Neuronal stem cell (in vitro differentiated cells): Measurements from ENCODE around the gene P4HB.

ENCODE experiments used
- DNase-seq: peaks from one replicate; pipeline ENCODE4 v3.0.0-alpha.2; 2013; ENCODE audit warnings: low spot score
- H2AFZ ChIP-seq: one replicate; pipeline ENCODE4 v1.6.1; 2013; ENCODE audit warnings: mild to moderate bottlenecking, low read length, inconsistent platforms
- H2AK5ac ChIP-seq: 2 replicates; pipeline ENCODE4 v1.6.1; 2013; ENCODE audit warnings: low read depth, mild to moderate bottlenecking, inconsistent platforms, low read length, moderate library complexity, mixed read lengths
- H2BK120ac ChIP-seq: 2 replicates; pipeline ENCODE4 v1.6.1; 2013; ENCODE audit warnings: low read depth, mild to moderate bottlenecking, inconsistent platforms, low read length, moderate library complexity, mixed read lengths
- H2BK12ac ChIP-seq: one replicate; pipeline ENCODE4 v1.6.1; 2013; ENCODE audit warnings: low read length, inconsistent platforms
- H2BK15ac ChIP-seq: 2 replicates; pipeline ENCODE4 v1.6.1; 2013; ENCODE audit warnings: mild to moderate bottlenecking, low read length, inconsistent platforms, mixed read lengths
- H2BK5ac ChIP-seq: one replicate; pipeline ENCODE4 v1.6.1; 2013; ENCODE audit warnings: inconsistent platforms, mild to moderate bottlenecking, low read length, moderate library complexity
- H3K14ac ChIP-seq: one replicate; pipeline ENCODE4 v1.6.1; 2013; ENCODE audit warnings: low read length, inconsistent platforms
- H3K18ac ChIP-seq: 2 replicates; pipeline ENCODE4 v1.6.1; 2013; ENCODE audit warnings: low read length, inconsistent platforms
- H3K23ac ChIP-seq: 2 replicates; pipeline ENCODE4 v1.6.1; 2013; ENCODE audit warnings: low read depth, mild to moderate bottlenecking, mixed read lengths, low read length, inconsistent platforms; ENCODE audit not compliant: poor library complexity
- H3K27ac ChIP-seq: replicated peaks from 3 replicates; pipeline ENCODE4 v1.5.1; 2013; ENCODE audit warnings: low read length, inconsistent platforms
- H3K27me3 ChIP-seq, 3 experiments: 2 replicates each; pipeline ENCODE4 v1.6.1; 2013; ENCODE audit warnings: low read length in 3 of 3, mild to moderate bottlenecking in 2 of 3, inconsistent platforms in 1 of 3, low read depth in 1 of 3, mixed read lengths in 1 of 3, moderate library complexity in 1 of 3; ENCODE audit not compliant: control insufficient read depth in 3 of 3, insufficient read depth in 3 of 3
- H3K36me3 ChIP-seq, 2 donors: replicated peaks in 1 of 2; 2 replicates each; pipeline ENCODE4 v1.6.1; 2013; ENCODE audit warnings: low read length in 2 of 2; ENCODE audit not compliant: control insufficient read depth in 2 of 2, insufficient read depth in 2 of 2
- H3K4ac ChIP-seq: 2 replicates; pipeline ENCODE4 v1.6.1; 2013; ENCODE audit warnings: inconsistent platforms, mild to moderate bottlenecking, low read length, moderate library complexity
- H3K4me1 ChIP-seq, 2 donors: 1 replicate in 1 of 2; 2 replicates in 1 of 2; pipeline ENCODE4 v1.6.1; 2013; ENCODE audit warnings: low read length in 2 of 2, low read depth in 1 of 2; ENCODE audit not compliant: control insufficient read depth in 2 of 2, insufficient read depth in 1 of 2
- H3K4me2 ChIP-seq: one replicate; pipeline ENCODE4 v1.6.1; 2013; ENCODE audit warnings: mild to moderate bottlenecking, low read length, inconsistent platforms; ENCODE audit not compliant: insufficient read depth, poor library complexity, severe bottlenecking
- H3K4me3 ChIP-seq, 2 donors: 2 replicates each; pipeline ENCODE4 v1.5.1; 2013; ENCODE audit warnings: low read length in 2 of 2, mild to moderate bottlenecking in 2 of 2, inconsistent platforms in 1 of 2, moderate library complexity in 1 of 2
- H3K79me1 ChIP-seq: one replicate; pipeline ENCODE4 v1.6.1; 2013; ENCODE audit warnings: low read depth, mild to moderate bottlenecking, inconsistent platforms, low read length, moderate library complexity
- H3K9ac ChIP-seq: one replicate; pipeline ENCODE4 v1.6.1; 2013; ENCODE audit warnings: mild to moderate bottlenecking, low read depth, low read length, inconsistent platforms; ENCODE audit not compliant: poor library complexity
- H3K9me3 ChIP-seq, 2 donors: replicated peaks in 1 of 2; 2 replicates each; pipeline versions ENCODE3 to v1.6.1; 2013; ENCODE audit warnings: low read length in 2 of 2, mild to moderate bottlenecking in 2 of 2, inconsistent platforms in 1 of 2, low read depth in 1 of 2, mixed read lengths in 1 of 2, moderate library complexity in 1 of 2; ENCODE audit not compliant: control insufficient read depth in 2 of 2, insufficient read depth in 1 of 2
- H4K8ac ChIP-seq: one replicate; pipeline ENCODE4 v1.6.1; 2013; ENCODE audit warnings: low read depth, mild to moderate bottlenecking, inconsistent platforms, low read length, moderate library complexity
- H4K91ac ChIP-seq: one replicate; pipeline ENCODE4 v1.6.1; 2013; ENCODE audit warnings: low read length, low read depth, mild to moderate bottlenecking, inconsistent platforms; ENCODE audit not compliant: poor library complexity
- WGBS, 2 donors: extraction: QIAGEN DNeasy Blood & Tissue Kit; methylation state at CpG; one replicate each; pipeline ENCODE4 v1.1.7; 2013; ENCODE audit warnings: missing lambda C conversion rate in 2 of 2, mixed read lengths in 1 of 2; ENCODE audit not compliant: insufficient read length in 2 of 2, insufficient replicate concordance in 1 of 2; ENCODE audit errors: extremely low coverage in 2 of 2; 5-methylcytosine and 5-hydroxymethylcytosine counted together

The P4HB gene

GRCh38 chr17:81854974-81855774 lies 5.2 kb downstream of the P4HB start:
- H4K91ac ChIP-seq, result no peak overlapping the region
- peaks cover 8 to 9% of the 10 kb centered on the region in 2 donors for H3K4me1 ChIP-seq
- H3K9me3 ChIP-seq, result no peaks in the 10 kb centered on the region
- no peak overlapping the region for H3K18ac ChIP-seq
- H2AFZ ChIP-seq, result no peak overlapping the region
- WGBS, 2 donors, result no CpG with 5 or more reads among the region's 29 CpGs
- no peak overlapping the region for H3K4ac ChIP-seq
- peaks cover 20% of the 10 kb centered on the region for H3K79me1 ChIP-seq
- H2BK120ac ChIP-seq, result no peak overlapping the region
- H3K23ac ChIP-seq, result no peak overlapping the region
- peaks cover 48 to 86% of the 10 kb centered on the region in 2 donors for H3K36me3 ChIP-seq
- no peak overlapping the region for H2BK15ac ChIP-seq
- no peak overlapping the region for H2BK5ac ChIP-seq
- no peak overlapping the region for H4K8ac ChIP-seq
- no peak for DNase-seq
- H3K4me3 ChIP-seq, result no peak overlapping the region
- no peak overlapping the region for H3K27ac ChIP-seq
- no peak overlapping the region for H2AK5ac ChIP-seq
- H3K27me3 ChIP-seq, result no peaks in the 10 kb centered on the region
- no peak overlapping the region for H3K4me2 ChIP-seq
- no peak overlapping the region for H3K14ac ChIP-seq
- no peak overlapping the region for H3K9ac ChIP-seq
- H2BK12ac ChIP-seq, result no peak overlapping the region

- H3K4me3 ChIP-seq, result no peak overlapping the region
- no peak overlapping the region for H4K8ac ChIP-seq
- H2AFZ ChIP-seq, result no peak overlapping the region
- H3K36me3 ChIP-seq, result peaks cover 43 to 75% of the 10 kb centered on the region in 2 donors
- no peak overlapping the region for H2AK5ac ChIP-seq
- no peak overlapping the region for H3K14ac ChIP-seq
- H3K9me3 ChIP-seq, result no peaks in the 10 kb centered on the region
- no peaks in the 10 kb centered on the region for H3K27me3 ChIP-seq
- no peaks in the 10 kb centered on the region for H3K4me1 ChIP-seq
- no peak overlapping the region for H3K9ac ChIP-seq
- H4K91ac ChIP-seq, result no peak overlapping the region
- H3K4me2 ChIP-seq, result no peak overlapping the region
- no peak overlapping the region for H2BK15ac ChIP-seq
- no peak for DNase-seq
- H3K18ac ChIP-seq, result no peak overlapping the region
- no CpG with 5 or more reads among the region's 12 CpGs for WGBS, 2 donors
- H2BK5ac ChIP-seq, result no peak overlapping the region
- no peak overlapping the region for H2BK120ac ChIP-seq
- H3K27ac ChIP-seq, result no peak overlapping the region
- peaks cover 4% of the 10 kb centered on the region for H3K79me1 ChIP-seq
- H2BK12ac ChIP-seq, result no peak overlapping the region
- H3K4ac ChIP-seq, result no peak overlapping the region
- no peak overlapping the region for H3K23ac ChIP-seq
These were observed 8.1 kb downstream of the P4HB start for GRCh38 chr17:81852237-81852636.

- H3K4me1 ChIP-seq, result no peaks in the 10 kb centered on the region
- peak overlapping the region; percentile 39 for H3K23ac ChIP-seq
- H3K9ac ChIP-seq, result no peak overlapping the region
- no peak overlapping the region for H2BK15ac ChIP-seq
- no peak for DNase-seq
- peaks cover 51 to 77% of the 10 kb centered on the region in 2 donors for H3K36me3 ChIP-seq
- H3K4me2 ChIP-seq, result no peak overlapping the region
- H3K4me3 ChIP-seq, result no peak overlapping the region
- H3K79me1 ChIP-seq, result peaks cover 4% of the 10 kb centered on the region
- no peak overlapping the region for H3K27ac ChIP-seq
- no peak overlapping the region for H4K8ac ChIP-seq
- H2BK5ac ChIP-seq, result no peak overlapping the region
- no peaks in the 10 kb centered on the region for H3K27me3 ChIP-seq
- H2BK12ac ChIP-seq, result no peak overlapping the region
- H2AK5ac ChIP-seq, result no peak overlapping the region
- H3K14ac ChIP-seq, result no peak overlapping the region
- H3K18ac ChIP-seq, result no peak overlapping the region
- H2BK120ac ChIP-seq, result no peak overlapping the region
- no CpG with 5 or more reads among the region's 16 CpGs for WGBS, 2 donors
- no peak overlapping the region for H4K91ac ChIP-seq
- no peak overlapping the region for H2AFZ ChIP-seq
- no peaks in the 10 kb centered on the region for H3K9me3 ChIP-seq
- H3K4ac ChIP-seq, result no peak overlapping the region
These were observed 8.9 kb downstream of the P4HB start for GRCh38 chr17:81851423-81851822.

GRCh38 chr17:81849457-81849856 lies 10.9 kb downstream of the P4HB start:
- H2AFZ ChIP-seq, result no peak overlapping the region
- H3K14ac ChIP-seq, result no peak overlapping the region
- no peak overlapping the region for H4K8ac ChIP-seq
- no peaks in the 10 kb centered on the region for H3K9me3 ChIP-seq
- no peaks in the 10 kb centered on the region for H3K4me1 ChIP-seq
- H2BK5ac ChIP-seq, result no peak overlapping the region
- DNase-seq, result no peak
- peaks cover 60 to 79% of the 10 kb centered on the region in 2 donors for H3K36me3 ChIP-seq
- H3K4me2 ChIP-seq, result no peak overlapping the region
- H3K27ac ChIP-seq, result no peak overlapping the region
- no peak overlapping the region for H4K91ac ChIP-seq
- no peak overlapping the region for H3K18ac ChIP-seq
- H3K4me3 ChIP-seq, result no peak overlapping the region
- no peak overlapping the region for H3K23ac ChIP-seq
- H3K79me1 ChIP-seq, result peaks cover 5% of the 10 kb centered on the region
- H3K9ac ChIP-seq, result no peak overlapping the region
- no peaks in the 10 kb centered on the region for H3K27me3 ChIP-seq
- H2AK5ac ChIP-seq, result no peak overlapping the region
- no peak overlapping the region for H2BK12ac ChIP-seq
- no CpG with 5 or more reads among the region's 12 CpGs for WGBS, 2 donors
- H3K4ac ChIP-seq, result no peak overlapping the region
- H2BK120ac ChIP-seq, result no peak overlapping the region
- no peak overlapping the region for H2BK15ac ChIP-seq
